ENCODE measurements around the gene GK2.

GRCh38 chr4:79404666-79405065 lies 3.4 kb downstream of the GK2 start:
- no peak for TF ChIP-seq EZH2 (conservative IDR thresholded peaks at IDR 0.05; ENCODE audit: low read depth, low read length)
- no peak for TF ChIP-seq ZNF274 (CRISPR knock-in tag; IDR thresholded peaks at IDR 0.05)
- TF ChIP-seq MTA3 (CRISPR knock-in tag; IDR thresholded peaks at IDR 0.05), result no peak
- TF ChIP-seq KDM5A (IDR thresholded peaks at IDR 0.05; ENCODE audit: borderline replicate concordance, low read length), result no peak
- no peak for TF ChIP-seq MAFK (conservative IDR thresholded peaks at IDR 0.05 in 1 of 2, IDR thresholded peaks at IDR 0.05 in 1 of 2; ENCODE audit: low read length in 2 of 2)
- TF ChIP-seq, protein P1, sequence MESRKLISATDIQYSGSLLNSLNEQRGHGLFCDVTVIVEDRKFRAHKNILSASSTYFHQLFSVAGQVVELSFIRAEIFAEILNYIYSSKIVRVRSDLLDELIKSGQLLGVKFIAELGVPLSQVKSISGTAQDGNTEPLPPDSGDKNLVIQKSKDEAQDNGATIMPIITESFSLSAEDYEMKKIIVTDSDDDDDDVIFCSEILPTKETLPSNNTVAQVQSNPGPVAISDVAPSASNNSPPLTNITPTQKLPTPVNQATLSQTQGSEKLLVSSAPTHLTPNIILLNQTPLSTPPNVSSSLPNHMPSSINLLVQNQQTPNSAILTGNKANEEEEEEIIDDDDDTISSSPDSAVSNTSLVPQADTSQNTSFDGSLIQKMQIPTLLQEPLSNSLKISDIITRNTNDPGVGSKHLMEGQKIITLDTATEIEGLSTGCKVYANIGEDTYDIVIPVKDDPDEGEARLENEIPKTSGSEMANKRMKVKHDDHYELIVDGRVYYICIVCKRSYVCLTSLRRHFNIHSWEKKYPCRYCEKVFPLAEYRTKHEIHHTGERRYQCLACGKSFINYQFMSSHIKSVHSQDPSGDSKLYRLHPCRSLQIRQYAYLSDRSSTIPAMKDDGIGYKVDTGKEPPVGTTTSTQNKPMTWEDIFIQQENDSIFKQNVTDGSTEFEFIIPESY (CRISPR knock-in tag; IDR thresholded peaks at IDR 0.05), result no peak
- no peak for TF ChIP-seq ZC3H4 (CRISPR knock-in tag; IDR thresholded peaks at IDR 0.05; ENCODE audit: borderline replicate concordance)
- TF ChIP-seq SIN3B (IDR thresholded peaks at IDR 0.05; ENCODE audit: low read length), result no peak
- TF ChIP-seq RORA (CRISPR knock-in tag; IDR thresholded peaks at IDR 0.05), result no peak
- no peak for TF ChIP-seq POLR2G (IDR thresholded peaks at IDR 0.05; ENCODE audit: low read depth, low read length)
- no peak for TF ChIP-seq ZSCAN29 (CRISPR knock-in tag; conservative IDR thresholded peaks at IDR 0.05)
